TTC549 (cell line): Measurements from ENCODE around the gene SORCS3.

Experiments used
- FAIRE-seq: peaks from 2 replicates; lab custom pipeline; 2012; peaks lifted over from hg19 to GRCh38; lab: Jason Lieb, UNC

SORCS3 gene

GRCh38 chr10:105189463-105189800 is 548.3 kb downstream of the SORCS3 start:
- FAIRE-seq = no peak

GRCh38 chr10:105192146-105192545 is 551.1 kb downstream of the SORCS3 start:
- FAIRE-seq = no peak

- FAIRE-seq = no peak
These were observed 551.8 kb downstream of the SORCS3 start for GRCh38 chr10:105192861-105193260.

GRCh38 chr10:105195831-105196230 is 554.7 kb downstream of the SORCS3 start:
- no peak for FAIRE-seq

GRCh38 chr10:105197598-105198364 is 556.7 kb downstream of the SORCS3 start:
- no peak for FAIRE-seq

GRCh38 chr10:105206616-105207015 is 565.5 kb downstream of the SORCS3 start:
- no peak for FAIRE-seq

- FAIRE-seq = no peak
These were observed 566.4 kb downstream of the SORCS3 start for GRCh38 chr10:105207476-105207995.

GRCh38 chr10:105210546-105210945 is 569.5 kb downstream of the SORCS3 start:
- FAIRE-seq = no peak

GRCh38 chr10:105237685-105238084 is 596.6 kb downstream of the SORCS3 start:
- no peak for FAIRE-seq

- FAIRE-seq = no peak
These were observed 598.5 kb downstream of the SORCS3 start for GRCh38 chr10:105239311-105240219.

- no peak for FAIRE-seq
These were observed 600.2 kb downstream of the SORCS3 start for GRCh38 chr10:105241254-105241653.

GRCh38 chr10:105243381-105243780 is 602.3 kb downstream of the SORCS3 start:
- no peak for FAIRE-seq

- FAIRE-seq = no peak
These were observed 602.7 kb downstream of the SORCS3 start for GRCh38 chr10:105243825-105244224.

GRCh38 chr10:105247831-105248499 is 606.9 kb downstream of the SORCS3 start:
- no peak for FAIRE-seq

GRCh38 chr10:105252911-105253310 is 611.8 kb downstream of the SORCS3 start:
- FAIRE-seq = no peak

- FAIRE-seq = no peak
These were observed 612.6 kb downstream of the SORCS3 start for GRCh38 chr10:105253515-105254212.

- no peak for FAIRE-seq
These were observed 617.1 kb downstream of the SORCS3 start for GRCh38 chr10:105258036-105258673.

- no peak for FAIRE-seq
These were observed 617.6 kb downstream of the SORCS3 start for GRCh38 chr10:105258674-105259065.

- FAIRE-seq = no peak
These were observed 618.1 kb downstream of the SORCS3 start for GRCh38 chr10:105259201-105259600.

GRCh38 chr10:105262666-105263065 is 621.6 kb downstream of the SORCS3 start:
- no peak for FAIRE-seq

GRCh38 chr10:105266966-105267539 is 626.0 kb downstream of the SORCS3 start:
- no peak for FAIRE-seq
